Measurements from ENCODE around the gene PCDHGA4.
"Not testable (repeated sequence)": the region's sequence is repeated elsewhere in the genome, so short reads cannot be mapped to it uniquely, and the experiment has no call there.

The PCDHGA4 gene

DNA sequence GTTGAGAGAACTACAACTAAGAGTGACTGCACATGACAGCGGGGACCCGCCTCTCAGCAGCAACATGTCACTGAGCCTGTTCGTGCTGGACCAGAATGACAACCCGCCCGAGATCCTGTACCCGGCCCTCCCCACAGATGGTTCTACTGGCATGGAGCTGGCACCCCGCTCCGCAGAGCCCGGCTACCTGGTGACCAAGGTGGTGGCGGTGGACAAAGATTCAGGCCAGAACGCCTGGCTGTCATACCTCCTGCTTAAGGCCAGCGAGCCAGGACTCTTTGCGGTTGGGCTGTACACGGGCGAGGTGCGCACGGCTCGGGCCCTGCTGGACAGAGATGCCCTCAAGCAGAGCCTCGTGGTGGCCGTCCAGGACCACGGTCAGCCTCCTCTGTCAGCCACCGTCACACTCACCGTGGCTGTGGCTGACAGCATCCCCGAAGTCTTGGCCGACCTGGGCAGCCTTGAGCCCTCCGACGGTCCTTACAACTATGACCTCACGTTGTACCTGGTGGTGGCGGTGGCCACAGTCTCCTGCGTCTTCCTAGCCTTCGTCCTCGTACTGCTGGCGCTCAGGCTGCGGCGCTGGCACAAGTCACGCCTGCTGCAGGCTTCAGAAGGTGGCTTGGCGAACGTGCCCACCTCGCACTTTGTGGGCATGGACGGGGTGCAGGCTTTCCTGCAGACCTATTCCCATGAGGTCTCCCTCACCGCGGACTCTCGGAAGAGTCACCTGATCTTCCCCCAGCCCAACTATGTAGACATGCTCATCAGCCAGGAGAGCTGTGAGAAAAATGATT, 29.8 kb downstream of the PCDHGA4 start:
- DNase-seq, result no peak

DNA sequence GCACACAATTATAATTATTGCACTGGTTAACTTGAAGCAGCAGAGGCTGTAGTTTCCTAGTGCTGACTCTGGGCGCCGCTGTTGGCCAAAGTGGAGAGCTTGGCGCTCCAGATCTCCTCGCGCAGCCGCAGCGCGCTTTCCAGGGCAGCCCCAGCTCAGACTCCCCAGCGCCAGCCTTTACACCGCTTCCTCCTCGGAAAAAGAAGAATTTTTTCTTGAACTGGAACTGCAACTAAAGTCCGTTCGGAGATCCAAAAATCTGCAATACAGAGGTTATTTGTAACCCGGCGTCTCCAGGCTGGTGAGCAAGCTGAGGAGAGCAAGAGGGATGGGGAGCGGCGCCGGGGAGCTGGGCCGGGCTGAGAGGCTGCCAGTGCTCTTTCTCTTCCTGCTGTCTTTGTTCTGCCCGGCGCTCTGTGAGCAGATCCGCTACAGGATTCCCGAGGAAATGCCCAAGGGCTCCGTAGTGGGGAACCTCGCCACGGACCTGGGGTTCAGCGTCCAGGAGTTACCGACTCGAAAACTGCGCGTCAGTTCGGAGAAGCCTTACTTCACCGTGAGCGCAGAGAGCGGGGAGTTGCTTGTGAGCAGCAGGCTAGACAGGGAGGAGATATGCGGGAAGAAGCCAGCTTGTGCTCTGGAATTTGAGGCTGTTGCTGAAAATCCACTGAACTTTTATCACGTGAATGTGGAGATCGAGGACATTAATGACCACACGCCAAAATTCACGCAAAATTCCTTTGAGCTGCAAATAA, 32.9 kb downstream of the PCDHGA4 start, which contains the start of gene PCDHGB4:
Gene PCDHGB4 (plus strand): TSS at position 142 of the 755 bp plus-strand sequence. CDS start 187 bp downstream, at position 329.
- not testable (repeated sequence) for DNase-seq

DNA sequence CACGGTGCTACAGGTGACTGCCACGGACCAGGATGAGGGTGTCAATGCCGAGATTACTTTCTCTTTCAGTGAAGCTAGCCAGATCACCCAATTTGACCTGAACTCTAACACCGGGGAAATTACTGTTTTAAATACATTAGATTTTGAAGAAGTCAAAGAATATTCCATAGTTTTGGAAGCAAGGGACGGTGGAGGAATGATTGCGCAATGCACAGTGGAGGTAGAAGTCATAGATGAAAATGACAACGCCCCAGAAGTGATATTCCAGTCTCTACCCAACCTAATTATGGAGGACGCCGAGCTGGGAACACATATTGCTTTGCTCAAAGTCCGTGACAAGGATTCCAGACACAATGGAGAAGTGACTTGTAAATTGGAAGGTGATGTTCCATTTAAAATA, 33.8 kb downstream of the PCDHGA4 start:
- DNase-seq, result no peak

DNA sequence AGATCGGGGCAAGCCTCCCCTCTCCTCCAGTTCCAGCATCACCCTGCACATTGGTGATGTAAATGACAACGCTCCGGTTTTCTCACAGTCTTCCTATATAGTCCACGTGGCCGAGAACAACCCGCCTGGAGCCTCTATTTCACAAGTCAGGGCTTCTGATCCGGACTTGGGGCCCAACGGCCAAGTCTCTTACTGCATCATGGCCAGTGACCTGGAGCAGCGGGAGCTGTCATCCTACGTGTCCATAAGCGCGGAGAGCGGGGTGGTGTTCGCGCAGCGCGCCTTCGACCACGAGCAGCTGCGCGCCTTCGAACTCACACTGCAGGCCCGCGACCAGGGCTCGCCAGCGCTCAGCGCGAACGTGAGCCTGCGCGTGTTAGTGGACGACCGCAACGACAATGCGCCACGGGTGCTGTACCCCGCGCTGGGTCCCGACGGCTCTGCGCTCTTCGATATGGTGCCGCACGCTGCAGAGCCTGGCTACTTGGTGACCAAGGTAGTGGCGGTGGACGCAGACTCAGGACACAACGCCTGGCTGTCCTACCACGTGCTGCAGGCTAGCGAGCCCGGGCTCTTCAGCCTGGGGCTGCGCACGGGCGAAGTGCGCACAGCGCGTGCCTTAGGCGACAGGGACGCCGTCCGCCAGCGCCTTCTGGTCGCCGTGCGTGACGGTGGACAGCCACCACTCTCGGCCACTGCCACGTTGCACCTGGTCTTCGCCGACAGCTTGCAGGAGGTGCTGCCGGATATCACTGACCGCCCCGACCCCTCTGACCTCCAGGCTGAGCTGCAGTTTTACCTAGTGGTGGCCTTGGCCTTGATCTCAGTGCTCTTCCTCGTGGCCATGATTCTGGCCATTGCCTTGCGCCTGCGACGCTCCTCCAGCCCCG, 34.6 kb downstream of the PCDHGA4 start:
- no peak for DNase-seq

DNA sequence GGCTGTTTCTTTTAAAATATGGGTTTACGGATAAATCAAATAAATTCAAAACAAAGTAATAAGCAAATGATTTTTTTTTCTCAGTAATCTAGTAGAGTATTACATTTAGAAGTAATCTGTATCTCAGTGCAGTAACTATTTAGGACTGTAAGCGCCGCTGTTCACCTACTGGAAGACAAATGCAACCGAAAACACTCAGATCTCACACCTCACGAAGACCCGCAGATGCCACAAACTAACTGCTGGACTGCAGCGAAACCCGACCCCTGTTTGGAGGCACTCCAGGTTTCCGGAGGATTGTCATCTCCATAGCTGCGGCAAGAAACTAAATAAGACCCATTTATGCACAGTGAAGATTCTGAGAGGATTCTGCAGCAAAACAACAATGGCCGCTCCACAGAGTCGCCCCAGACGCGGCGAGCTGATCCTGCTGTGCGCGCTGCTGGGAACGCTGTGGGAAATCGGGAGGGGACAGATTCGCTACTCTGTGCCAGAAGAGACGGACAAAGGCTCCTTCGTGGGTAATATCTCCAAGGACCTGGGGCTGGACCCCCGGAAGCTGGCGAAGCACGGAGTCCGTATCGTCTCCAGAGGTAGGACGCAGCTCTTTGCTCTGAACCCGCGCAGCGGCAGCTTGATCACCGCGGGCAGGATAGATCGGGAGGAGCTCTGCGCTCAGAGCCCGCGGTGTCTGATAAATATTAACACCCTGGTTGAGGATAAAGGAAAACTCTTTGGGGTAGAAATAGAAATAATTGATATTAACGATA, 37.8 kb downstream of the PCDHGA4 start, which contains the start of gene PCDHGA8:
Gene PCDHGA8 (plus strand): TSS at position 205 of the 770 bp plus-strand sequence. CDS start 181 bp downstream, at position 386.
- no peak for DNase-seq

DNA sequence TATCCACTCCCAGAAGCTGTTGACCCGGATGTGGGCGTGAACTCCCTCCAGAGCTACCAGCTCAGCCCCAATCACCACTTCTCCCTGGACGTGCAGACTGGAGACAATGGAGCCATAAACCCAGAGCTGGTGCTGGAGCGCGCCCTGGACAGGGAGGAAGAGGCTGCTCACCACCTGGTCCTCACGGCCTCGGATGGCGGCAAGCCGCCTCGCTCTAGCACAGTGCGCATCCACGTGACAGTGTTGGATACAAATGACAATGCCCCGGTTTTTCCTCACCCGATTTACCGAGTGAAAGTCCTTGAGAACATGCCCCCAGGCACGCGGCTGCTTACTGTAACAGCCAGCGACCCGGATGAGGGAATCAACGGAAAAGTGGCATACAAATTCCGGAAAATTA, 38.4 kb downstream of the PCDHGA4 start:
- DNase-seq, result no peak

DNA sequence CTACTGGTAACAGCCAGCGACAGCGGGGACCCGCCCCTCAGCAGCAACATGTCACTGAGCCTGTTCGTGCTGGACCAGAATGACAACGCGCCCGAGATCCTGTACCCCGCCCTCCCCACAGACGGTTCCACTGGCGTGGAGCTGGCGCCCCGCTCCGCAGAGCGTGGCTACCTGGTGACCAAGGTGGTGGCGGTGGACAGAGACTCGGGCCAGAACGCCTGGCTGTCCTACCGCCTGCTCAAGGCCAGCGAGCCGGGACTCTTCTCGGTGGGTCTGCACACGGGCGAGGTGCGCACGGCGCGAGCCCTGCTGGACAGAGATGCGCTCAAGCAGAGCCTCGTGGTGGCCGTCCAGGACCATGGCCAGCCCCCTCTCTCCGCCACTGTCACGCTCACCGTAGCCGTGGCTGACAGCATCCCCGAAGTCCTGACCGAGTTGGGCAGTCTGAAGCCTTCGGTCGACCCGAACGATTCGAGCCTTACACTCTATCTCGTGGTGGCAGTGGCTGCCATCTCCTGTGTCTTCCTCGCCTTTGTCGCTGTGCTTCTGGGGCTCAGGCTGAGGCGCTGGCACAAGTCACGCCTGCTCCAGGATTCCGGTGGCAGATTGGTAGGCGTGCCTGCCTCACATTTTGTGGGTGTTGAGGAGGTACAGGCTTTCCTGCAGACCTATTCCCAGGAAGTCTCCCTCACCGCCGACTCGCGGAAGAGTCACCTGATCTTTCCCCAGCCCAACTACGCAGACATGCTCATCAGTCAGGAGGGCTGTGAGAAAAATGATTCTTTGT, 39.8 kb downstream of the PCDHGA4 start:
- not testable (repeated sequence) for DNase-seq

DNA sequence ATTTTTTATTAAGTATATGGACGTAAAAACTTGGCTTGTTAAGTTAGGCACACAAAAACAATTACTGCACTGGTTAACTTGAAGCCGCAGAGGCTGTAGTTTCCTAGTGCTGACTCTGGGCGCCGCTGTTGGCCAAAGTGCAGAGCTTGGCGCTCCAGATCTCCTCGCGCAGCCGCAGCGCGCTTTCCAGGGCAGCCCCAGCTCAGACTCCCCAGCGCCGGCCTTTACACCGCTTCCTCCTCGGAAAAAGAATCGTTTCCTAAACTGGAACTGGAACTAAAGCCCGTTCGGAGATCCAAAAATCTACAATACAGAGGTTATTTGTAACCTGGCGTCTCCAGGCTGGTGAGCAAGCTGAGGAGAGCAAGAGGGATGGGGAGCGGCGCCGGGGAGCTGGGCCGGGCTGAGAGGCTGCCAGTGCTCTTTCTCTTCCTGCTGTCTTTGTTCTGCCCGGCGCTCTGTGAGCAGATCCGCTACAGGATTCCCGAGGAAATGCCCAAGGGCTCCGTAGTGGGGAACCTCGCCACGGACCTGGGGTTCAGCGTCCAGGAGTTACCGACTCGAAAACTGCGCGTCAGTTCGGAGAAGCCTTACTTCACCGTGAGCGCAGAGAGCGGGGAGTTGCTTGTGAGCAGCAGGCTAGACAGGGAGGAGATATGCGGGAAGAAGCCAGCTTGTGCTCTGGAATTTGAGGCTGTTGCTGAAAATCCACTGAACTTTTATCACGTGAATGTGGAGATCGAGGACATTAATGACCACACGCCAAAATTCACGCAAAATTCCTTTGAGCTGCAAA, 43.1 kb downstream of the PCDHGA4 start, which contains the start of gene PCDHGB5:
Gene PCDHGB5 (plus strand): TSS at position 192 of the 796 bp plus-strand sequence. CDS start 181 bp downstream, at position 373.
- not testable (repeated sequence) for DNase-seq

DNA sequence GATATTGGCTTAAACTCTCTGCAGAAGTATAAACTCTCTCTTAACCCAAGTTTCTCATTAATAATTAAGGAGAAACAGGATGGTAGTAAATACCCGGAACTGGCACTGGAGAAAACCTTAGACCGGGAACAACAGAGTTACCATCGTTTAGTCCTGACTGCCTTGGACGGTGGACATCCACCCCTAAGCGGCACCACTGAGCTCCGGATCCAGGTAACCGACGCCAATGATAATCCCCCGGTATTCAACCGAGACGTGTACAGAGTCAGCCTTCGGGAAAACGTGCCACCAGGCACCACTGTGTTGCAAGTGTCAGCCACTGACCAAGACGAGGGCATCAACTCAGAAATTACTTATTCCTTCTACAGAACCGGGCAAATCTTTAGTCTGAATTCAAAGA, 43.8 kb downstream of the PCDHGA4 start:
- no peak for DNase-seq

DNA sequence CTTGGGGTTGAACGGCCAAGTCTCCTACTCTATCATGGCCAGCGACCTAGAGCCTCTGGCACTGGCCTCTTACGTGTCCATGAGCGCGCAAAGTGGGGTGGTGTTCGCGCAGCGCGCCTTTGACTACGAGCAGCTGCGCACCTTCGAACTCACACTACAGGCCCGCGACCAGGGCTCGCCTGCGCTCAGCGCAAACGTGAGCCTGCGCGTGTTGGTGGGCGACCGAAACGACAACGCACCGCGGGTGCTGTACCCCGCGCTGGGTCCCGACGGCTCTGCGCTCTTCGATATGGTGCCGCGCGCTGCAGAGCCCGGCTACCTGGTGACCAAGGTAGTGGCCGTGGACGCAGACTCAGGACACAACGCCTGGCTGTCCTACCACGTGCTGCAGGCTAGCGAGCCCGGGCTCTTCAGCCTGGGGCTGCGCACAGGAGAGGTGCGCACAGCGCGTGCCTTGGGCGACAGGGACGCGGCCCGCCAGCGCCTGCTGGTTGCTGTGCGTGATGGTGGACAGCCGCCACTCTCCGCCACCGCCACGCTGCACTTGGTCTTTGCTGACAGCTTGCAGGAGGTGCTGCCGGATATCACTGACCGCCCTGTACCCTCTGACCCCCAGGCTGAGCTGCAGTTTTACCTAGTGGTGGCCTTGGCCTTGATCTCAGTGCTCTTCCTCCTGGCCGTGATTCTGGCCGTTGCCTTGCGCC, 44.9 kb downstream of the PCDHGA4 start:
- no peak for DNase-seq

DNA sequence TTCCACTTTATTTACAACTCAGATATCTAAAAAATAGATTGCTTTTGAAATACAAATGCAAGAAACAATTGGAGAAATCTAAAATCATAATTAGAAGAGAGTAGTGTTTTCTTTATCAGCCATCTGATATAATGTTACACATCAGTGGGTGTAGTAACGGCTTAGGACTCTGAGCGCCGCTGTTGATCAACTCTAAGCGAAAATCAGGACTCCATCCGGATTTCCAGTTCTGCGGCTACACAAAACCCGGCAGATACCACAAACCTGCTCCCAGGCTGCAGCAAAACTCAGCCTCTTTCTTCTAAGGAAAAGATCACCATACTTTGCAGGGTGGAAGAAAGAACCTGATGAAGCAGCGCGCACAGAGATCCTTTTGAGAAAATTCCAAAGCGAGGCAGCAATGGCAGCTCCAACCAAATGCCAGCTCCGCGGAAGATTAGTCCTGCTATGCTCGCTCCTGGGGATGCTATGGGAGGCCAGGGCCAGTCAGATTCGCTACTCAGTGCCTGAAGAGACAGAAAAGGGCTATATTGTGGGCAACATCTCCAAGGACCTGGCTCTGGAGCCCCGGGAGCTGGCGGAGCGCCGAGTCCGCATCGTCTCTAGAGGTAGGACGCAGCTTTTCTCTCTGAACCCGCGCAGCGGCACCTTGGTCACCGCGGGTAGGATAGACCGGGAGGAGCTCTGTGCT, 47.9 kb downstream of the PCDHGA4 start, which contains the start of gene PCDHGA9:
Gene PCDHGA9 (plus strand): TSS at position 226 of the 691 bp plus-strand sequence. CDS start 175 bp downstream, at position 401.
- DNase-seq, result no peak

DNA sequence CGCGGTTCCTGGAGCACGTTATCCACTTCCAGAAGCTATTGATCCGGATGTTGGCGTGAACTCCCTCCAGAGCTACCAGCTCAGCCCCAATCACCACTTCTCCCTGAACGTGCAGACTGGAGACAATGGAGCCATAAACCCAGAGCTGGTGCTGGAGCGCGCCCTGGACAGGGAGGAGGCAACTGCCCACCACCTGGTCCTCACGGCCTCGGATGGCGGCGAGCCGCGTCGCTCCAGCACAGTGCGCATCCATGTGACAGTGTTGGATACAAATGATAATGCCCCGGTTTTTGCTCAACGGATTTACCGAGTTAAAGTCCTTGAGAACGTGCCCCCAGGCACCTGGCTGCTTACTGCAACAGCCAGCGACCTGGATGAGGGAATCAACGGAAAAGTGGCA, 48.6 kb downstream of the PCDHGA4 start:
- DNase-seq, result no peak

Data from NCI-H446 treated with DMSO at 0.1 percent for 48 hours (cell line).